ENCODE data around the gene LRRC38. TPM values are rescaled to one million over a fixed set of nuclear protein-coding genes. Genes with fewer than 3 reads are reported as not detected.
A peak's percentile ranks its signal among the peaks of the same experiment; 100 is the strongest.

LRRC38 gene
- total and polyA plus RNA-seq, 8 donors = not detected

DNA sequence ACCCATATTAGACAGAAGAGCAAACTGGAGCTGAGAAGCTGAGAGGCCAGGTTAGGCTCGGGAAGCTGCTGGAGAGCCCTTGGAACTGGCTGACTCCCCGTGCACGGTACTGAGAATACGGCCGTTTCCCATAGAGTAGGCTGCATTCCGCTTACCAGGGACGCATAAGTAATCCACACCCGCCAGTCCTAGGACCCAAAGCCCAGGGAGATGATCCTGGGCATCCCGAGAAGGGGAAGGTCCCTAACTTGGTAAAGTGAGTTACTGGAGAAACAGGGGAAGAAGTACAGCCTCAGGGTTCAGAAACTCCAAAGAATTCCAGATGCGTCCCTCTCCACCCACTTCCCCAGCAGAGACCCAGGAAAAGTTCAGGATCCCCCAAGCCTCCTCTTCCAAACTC, 1.3 kb downstream of the LRRC38 start:
- H3K36me3 ChIP-seq = no peaks in the 10 kb centered on the region
- ATAC-seq = no peak
- no peak for DNase-seq
- no peaks in the 10 kb centered on the region for H3K9me3 ChIP-seq
- no peak overlapping the region for H3K27ac ChIP-seq
- H3K4me1 ChIP-seq = no peaks in the 10 kb centered on the region
- TF ChIP-seq, protein P1, sequence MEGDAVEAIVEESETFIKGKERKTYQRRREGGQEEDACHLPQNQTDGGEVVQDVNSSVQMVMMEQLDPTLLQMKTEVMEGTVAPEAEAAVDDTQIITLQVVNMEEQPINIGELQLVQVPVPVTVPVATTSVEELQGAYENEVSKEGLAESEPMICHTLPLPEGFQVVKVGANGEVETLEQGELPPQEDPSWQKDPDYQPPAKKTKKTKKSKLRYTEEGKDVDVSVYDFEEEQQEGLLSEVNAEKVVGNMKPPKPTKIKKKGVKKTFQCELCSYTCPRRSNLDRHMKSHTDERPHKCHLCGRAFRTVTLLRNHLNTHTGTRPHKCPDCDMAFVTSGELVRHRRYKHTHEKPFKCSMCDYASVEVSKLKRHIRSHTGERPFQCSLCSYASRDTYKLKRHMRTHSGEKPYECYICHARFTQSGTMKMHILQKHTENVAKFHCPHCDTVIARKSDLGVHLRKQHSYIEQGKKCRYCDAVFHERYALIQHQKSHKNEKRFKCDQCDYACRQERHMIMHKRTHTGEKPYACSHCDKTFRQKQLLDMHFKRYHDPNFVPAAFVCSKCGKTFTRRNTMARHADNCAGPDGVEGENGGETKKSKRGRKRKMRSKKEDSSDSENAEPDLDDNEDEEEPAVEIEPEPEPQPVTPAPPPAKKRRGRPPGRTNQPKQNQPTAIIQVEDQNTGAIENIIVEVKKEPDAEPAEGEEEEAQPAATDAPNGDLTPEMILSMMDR (IDR thresholded peaks at IDR 0.05) = no peak
- no peak overlapping the region for H3K4me3 ChIP-seq
- intact Hi-C loops (cut with DNase I) = no loop called here
- H3K27me3 ChIP-seq = peaks cover 28 to 95% of the 10 kb centered on the region in 2 donors

DNA sequence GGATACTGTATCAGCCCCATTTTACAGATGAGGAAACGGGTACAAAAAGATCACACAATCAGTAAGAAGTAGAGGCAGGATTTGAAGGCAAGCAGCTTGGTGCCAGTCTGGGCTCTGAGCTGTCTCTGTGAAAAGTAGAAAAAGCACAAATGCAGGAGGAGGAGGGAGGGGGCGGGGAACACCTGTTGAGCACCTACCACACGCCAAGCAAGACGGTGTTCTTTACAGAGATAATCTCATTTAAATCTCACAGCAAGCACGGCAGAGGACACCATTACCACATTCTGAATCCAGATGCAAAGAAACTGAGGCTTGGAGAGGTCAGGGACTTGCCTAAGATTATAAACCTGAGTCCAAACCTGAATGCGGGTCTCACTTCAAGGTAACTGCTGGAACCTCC, 3.3 kb downstream of the LRRC38 start:
- no peaks in the 10 kb centered on the region for H3K36me3 ChIP-seq
- no peaks in the 10 kb centered on the region for H3K9me3 ChIP-seq
- no peak overlapping the region for H3K4me3 ChIP-seq
- intact Hi-C loops (cut with DNase I) = no loop called here
- TF ChIP-seq, protein P1 (IDR thresholded peaks at IDR 0.05) = no peak
- H3K4me1 ChIP-seq = no peaks in the 10 kb centered on the region
- DNase-seq (no peak), ATAC-seq (no peak)
- peaks cover 28 to 95% of the 10 kb centered on the region in 2 donors for H3K27me3 ChIP-seq
- H3K27ac ChIP-seq = no peak overlapping the region

DNA sequence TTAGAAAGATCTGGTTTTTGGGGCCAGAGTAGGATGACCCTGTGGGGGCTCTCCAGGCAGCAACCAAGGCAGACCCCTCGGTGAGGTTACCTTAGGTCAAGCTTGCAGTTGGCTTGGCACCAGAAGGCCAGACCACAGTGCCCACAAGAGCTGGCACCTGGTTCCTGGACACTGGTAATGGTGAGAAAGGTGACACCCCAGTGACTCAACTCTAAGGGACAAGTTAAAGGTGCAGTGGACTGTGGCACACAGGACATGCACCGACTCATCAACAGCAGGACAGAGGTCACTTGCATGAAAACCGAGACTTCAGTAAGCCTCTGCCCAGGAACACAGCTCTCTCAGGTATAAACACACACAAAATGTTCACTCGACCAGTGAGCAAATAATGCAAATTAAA, 6.7 kb downstream of the LRRC38 start:
- H3K9me3 ChIP-seq = no peaks in the 10 kb centered on the region
- DNase-seq (no peak), ATAC-seq (no peak)
- intact Hi-C loops (cut with DNase I) = no loop called here
- H3K27me3 ChIP-seq = peaks cover 2 to 88% of the 10 kb centered on the region in 2 donors
- TF ChIP-seq, protein P1 (IDR thresholded peaks at IDR 0.05) = no peak
- no peaks in the 10 kb centered on the region for H3K4me1 ChIP-seq
- no peak overlapping the region for H3K4me3 ChIP-seq
- no peaks in the 10 kb centered on the region for H3K36me3 ChIP-seq
- no peak overlapping the region for H3K27ac ChIP-seq

DNA sequence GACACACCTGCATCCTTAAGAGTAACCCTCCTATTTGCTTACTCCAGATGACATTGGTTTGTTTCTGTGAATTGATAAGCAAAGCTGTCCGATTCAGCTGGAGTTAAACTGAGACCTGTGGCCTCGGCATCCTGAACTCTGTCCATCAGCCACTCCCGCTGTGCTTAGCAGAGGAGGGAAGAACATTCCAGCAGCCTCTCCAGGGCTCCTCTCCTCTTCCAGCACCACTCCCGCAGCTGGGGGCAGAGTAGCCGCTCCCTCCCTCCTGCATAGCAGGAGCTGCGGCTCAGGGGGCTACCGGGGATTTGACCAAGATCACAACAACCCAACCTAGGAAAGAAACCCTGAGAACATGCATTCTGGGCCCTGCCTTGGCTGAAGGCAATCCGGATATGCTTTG, 8.8 kb downstream of the LRRC38 start:
- peak; percentile 53 for ATAC-seq
- H3K4me1 ChIP-seq = no peaks in the 10 kb centered on the region
- TF ChIP-seq, protein P1 (IDR thresholded peaks at IDR 0.05) = no peak
- H3K9me3 ChIP-seq = no peaks in the 10 kb centered on the region
- H3K36me3 ChIP-seq = no peaks in the 10 kb centered on the region
- H3K27ac ChIP-seq = no peak overlapping the region
- intact Hi-C loops (cut with DNase I) = no loop called here
- peaks cover 0 to 67% of the 10 kb centered on the region in 2 donors for H3K27me3 ChIP-seq
- no peak for DNase-seq
- H3K4me3 ChIP-seq = no peak overlapping the region

DNA sequence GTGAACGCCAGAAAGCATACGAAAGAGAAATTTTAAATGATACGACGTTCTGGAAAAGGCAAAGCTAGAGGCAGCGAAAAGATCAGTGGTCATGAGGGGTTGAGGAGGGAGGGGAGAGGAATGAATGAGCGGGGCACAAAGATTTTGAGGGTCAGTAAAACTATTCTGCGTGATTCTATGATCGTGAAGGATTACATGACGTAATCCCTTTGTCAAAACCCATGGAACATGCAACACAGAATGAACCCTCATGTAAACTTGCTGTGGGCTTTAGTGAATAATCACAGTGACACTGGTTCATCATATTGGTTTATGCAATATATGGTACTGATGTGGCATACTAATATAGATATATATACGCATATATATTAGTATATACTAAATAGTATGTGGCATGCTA, 13.0 kb downstream of the LRRC38 start:
- Histone ChIP-seq H3K4me3 (no peak overlapping the region), H3K36me3 (no peaks in the 10 kb centered on the region), H3K4me1 (no peaks in the 10 kb centered on the region), H3K9me3 (no peaks in the 10 kb centered on the region), H3K27me3 (peaks cover 0 to 30% of the 10 kb centered on the region in 2 donors), H3K27ac (no peak overlapping the region)
- intact Hi-C loops (cut with DNase I) = no loop called here
- no peak for DNase-seq
- ATAC-seq = no peak
- TF ChIP-seq, protein P1 (IDR thresholded peaks at IDR 0.05) = no peak

Measured in left lung (tissue), 10 donors.